GM03348 (cell line): ENCODE measurements around the gene SUV39H1.
A peak's percentile ranks its signal among the peaks of the same experiment; 100 is the strongest.
"Not testable (repeated sequence)": the region's sequence is repeated elsewhere in the genome, so short reads cannot be mapped to it uniquely, and the experiment has no call there.

Source experiments
- DNase-seq: peaks from one replicate; pipeline ENCODE4 v3.0.0; 2012; ENCODE audit warnings: low spot score

SUV39H1 gene

DNA sequence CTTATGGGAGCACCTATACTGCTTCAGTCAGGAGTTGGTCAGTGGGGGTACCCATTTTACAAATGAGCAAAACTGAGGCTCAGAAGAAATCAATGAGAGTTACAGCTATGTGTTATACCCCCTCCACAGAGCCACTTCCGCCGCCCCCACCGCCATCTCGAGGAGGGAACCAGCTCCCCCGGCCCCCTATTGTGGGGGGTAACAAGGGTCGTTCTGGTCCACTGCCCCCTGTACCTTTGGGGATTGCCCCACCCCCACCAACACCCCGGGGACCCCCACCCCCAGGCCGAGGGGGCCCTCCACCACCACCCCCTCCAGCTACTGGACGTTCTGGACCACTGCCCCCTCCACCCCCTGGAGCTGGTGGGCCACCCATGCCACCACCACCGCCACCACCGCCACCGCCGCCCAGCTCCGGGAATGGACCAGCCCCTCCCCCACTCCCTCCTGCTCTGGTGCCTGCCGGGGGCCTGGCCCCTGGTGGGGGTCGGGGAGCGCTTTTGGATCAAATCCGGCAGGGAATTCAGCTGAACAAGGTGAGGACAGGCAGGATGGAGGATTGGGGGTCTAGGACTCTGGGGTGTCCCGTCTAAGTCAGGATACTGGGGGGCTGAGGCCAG, 7.9 kb upstream of the SUV39H1 start:
- DNase-seq: no peak

DNA sequence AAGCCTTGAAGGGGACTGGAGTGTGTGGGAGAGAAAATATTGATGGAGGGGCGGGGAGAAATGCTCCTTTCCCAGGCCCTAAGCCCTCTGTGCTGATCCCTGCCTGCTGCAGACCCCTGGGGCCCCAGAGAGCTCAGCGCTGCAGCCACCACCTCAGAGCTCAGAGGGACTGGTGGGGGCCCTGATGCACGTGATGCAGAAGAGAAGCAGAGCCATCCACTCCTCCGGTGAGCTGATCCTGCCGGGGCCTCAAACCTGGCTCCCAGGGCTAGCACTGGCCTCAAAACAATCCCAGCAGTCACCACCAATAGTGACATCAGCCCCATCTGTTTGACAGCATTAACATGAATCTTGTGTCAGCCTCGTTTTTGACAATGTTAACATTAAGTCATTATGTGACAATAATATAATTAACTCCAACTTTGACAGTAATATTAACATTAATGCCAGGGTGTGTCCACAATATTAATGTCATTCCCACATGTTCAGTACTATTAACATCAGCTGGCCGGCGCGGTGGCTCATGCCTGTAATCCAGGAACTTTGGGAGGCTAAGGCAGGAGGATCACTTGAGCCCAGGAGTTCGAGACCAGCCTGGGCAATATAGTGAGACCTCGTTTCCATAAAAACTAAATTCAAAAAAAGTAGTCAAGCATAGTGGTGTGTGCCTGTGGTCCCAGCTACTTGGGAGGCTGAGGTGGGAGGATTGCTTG, 7.2 kb upstream of the SUV39H1 start:
- no peak for DNase-seq

DNA sequence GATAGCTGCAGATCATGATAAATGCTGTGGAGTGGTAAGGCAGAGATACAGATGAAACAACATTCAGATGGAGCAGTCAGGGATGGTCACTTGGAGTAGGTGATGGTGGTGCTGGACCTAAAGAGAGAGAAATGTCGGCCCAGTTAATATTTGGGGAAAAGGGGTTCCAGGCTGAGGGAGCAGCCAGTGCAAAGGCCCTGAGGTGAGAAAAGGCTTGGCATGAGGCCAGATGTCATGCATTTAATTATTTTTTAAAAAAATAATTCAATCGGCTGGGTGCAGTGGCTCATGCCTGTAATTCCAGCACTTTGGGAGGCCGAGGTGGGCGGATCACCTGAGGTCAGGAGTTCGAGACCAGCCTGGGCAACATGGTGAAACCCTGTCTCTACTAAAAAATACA, 4.8 kb upstream of the SUV39H1 start:
- DNase-seq: not testable (repeated sequence)

- no peak for DNase-seq
Observed at GRCh38 chrX:48694776-48695533, 1.6 kb upstream of the SUV39H1 start.

DNA sequence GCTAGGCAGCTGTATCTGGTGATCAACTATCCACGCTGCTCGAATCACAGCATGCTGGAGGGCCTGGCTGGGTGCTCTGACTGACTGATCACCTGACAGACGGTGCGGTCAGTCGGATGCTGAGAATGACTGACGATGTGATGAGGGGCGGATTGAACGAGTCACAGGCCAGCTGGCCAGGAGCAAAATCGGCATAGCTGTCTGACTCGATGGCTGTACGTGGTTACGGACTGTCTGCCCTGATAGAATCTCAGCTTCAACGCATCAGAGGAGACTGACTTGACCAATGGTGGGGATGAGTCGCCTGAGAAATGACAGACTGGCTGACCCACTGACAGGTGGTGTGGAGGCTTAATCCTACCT, 1.0 kb upstream of the SUV39H1 start:
- DNase-seq: peak; percentile 5

GRCh38 chrX:48695925-48696300, 621 bp upstream of the SUV39H1 start:
- peak; percentile 11 for DNase-seq

GRCh38 chrX:48696909-48697727, 584 bp downstream of the SUV39H1 start:
- peak; percentile 42 for DNase-seq

DNA sequence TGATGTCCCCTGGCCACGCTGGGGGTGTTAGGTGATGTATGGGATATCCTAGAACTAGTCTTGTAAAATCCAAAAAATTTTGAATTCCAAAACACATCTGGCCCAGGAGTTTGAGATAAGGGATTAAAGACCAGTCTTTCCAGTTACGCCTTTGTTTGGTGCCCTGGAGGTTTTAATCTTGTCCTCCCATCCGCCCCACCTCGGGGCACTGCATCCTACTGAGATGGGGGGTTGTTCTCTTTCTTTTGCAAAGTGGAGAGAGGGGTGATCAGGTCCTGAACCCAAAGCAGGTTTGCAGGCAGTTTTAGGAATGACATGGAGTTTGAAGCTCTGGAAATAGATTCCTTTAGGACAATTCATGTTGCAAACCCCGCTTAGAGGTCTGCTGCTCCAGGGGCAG, 1.8 kb downstream of the SUV39H1 start:
- no peak for DNase-seq

- DNase-seq: no peak
Observed at GRCh38 chrX:48700246-48700645, 3.7 kb downstream of the SUV39H1 start.

- DNase-seq: no peak
Observed at GRCh38 chrX:48700951-48701653, 4.6 kb downstream of the SUV39H1 start.

- no peak for DNase-seq
Observed at GRCh38 chrX:48702032-48702431, 5.5 kb downstream of the SUV39H1 start.

- DNase-seq: no peak
Observed at GRCh38 chrX:48702716-48703115, 6.2 kb downstream of the SUV39H1 start.

GRCh38 chrX:48703228-48703627, 6.7 kb downstream of the SUV39H1 start:
- no peak for DNase-seq

- DNase-seq: peak; percentile 11
Observed at GRCh38 chrX:48703642-48704481, 7.3 kb downstream of the SUV39H1 start.

GRCh38 chrX:48705871-48706270, 9.3 kb downstream of the SUV39H1 start:
- no peak for DNase-seq

DNA sequence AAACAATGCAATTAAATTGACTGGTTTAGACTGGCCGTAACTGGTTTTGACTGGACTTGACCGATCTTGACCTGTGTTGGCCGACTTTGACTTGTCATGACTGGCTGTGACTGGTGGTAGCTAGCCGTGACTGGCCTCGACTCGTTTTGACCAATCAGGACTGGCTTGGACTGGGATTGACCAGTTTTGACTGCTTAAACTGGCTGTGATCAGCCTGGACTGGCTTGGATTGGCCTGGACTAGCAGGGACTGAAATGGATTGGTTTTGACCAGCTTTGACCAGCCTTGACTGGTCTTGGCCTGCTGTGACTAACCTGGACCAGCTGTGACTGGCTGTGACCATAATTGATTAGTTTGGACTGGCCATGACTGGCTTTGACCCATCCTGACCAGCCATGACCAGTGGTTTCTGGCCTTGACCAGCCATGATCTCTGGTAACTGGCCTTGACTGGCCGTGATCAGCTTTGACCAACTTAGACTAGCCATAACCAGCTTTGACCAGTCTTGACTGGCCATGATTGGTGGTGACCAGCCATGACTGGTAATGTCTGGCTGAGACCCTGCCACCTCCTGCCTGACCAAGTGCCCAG, 13.1 kb downstream of the SUV39H1 start:
- DNase-seq: no peak

GRCh38 chrX:48711162-48711928, 14.8 kb downstream of the SUV39H1 start:
- DNase-seq: no peak

DNA sequence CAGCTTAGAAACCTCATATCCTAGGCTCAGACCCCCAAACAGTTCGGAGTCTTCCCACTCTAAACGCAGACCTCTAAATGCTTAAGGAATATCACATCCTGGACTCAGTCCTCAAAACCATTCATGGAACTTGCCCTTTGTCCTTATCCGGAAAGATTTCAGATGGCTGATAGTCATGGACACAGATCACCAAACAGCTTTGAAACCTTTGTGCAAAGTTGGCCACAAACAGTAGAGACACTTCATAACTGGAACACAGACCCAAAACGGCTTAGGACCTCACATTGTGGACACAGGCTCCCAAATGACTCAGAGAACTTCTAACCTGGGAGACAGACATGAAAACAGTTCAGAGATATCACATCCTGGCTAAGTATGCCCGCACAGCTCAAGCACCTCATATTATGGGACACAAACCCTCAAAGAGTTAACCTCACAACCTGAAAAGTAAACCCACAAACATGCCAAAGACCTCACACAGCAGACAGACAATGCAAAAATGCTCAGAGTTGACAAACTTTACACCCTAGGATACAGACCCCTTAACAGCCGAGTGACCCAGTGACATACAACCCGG, 15.5 kb downstream of the SUV39H1 start:
- DNase-seq: no peak

GRCh38 chrX:48713847-48714246, 17.3 kb downstream of the SUV39H1 start:
- no peak for DNase-seq
